ENCODE results near the gene HPSE2.

HPSE2 gene

GRCh38 chr10:98410759-98411158 lies 824.9 kb downstream of the HPSE2 start:
- no peak for DNase-seq (ENCODE audit: low read depth)

- DNase-seq (ENCODE audit: low read depth): no peak
Measured at GRCh38 chr10:98410135-98410743, 825.4 kb downstream of the HPSE2 start.

- DNase-seq (ENCODE audit: low read depth): no peak
Measured at GRCh38 chr10:98408799-98409198, 826.9 kb downstream of the HPSE2 start.

- no peak for DNase-seq (ENCODE audit: low read depth)
Measured at GRCh38 chr10:98407744-98408241, 827.9 kb downstream of the HPSE2 start.

Measured in activated T-helper 9 cell treated with anti-CD3 and anti-CD28 coated beads, Interleukin-2, amount 50 U/mL, for 16 hours (primary cell).